ENCODE measurements around the gene DEFB132. TPM values are rescaled to one million over a fixed set of nuclear protein-coding genes. Genes with fewer than 3 reads are reported as not detected.
A peak's percentile ranks its signal among the peaks of the same experiment; 100 is the strongest.

Gene DEFB132
- total and polyA plus RNA-seq, 2 of the 13 experiments (the other 11 are each of a cell fraction or from before 2014, with no cell fraction given) = not detected

GRCh38 chr20:297925-298775, 40.6 kb downstream of the DEFB132 start (continued):
- no peak; the same call in 1 of the 2 replicates for TF ChIP-seq CSRNP2 (CRISPR knock-in tag; conservative IDR thresholded peaks at IDR 0.05; ENCODE audit: low read depth)
- TF ChIP-seq POLR2A (IDR thresholded peaks at IDR 0.05; ENCODE audit: insufficient read depth in 1 of 2, low read depth in 2 of 2, low read length in 2 of 2) = peak; percentile 66 to 83
- TF ChIP-seq ZNF256 (CRISPR knock-in tag; conservative IDR thresholded peaks at IDR 0.05) = peak; percentile 38; the same call in 1 of the 2 replicates
- TF ChIP-seq EHMT2 (IDR thresholded peaks at IDR 0.05; ENCODE audit: borderline replicate concordance, low read depth, low read length) = no peak
- TF ChIP-seq THAP11 (CRISPR knock-in tag; IDR thresholded peaks at IDR 0.05) = 0 out of 2 replicates have a peak, but pooled peaks have one; percentile 44
- TF ChIP-seq, protein P1, sequence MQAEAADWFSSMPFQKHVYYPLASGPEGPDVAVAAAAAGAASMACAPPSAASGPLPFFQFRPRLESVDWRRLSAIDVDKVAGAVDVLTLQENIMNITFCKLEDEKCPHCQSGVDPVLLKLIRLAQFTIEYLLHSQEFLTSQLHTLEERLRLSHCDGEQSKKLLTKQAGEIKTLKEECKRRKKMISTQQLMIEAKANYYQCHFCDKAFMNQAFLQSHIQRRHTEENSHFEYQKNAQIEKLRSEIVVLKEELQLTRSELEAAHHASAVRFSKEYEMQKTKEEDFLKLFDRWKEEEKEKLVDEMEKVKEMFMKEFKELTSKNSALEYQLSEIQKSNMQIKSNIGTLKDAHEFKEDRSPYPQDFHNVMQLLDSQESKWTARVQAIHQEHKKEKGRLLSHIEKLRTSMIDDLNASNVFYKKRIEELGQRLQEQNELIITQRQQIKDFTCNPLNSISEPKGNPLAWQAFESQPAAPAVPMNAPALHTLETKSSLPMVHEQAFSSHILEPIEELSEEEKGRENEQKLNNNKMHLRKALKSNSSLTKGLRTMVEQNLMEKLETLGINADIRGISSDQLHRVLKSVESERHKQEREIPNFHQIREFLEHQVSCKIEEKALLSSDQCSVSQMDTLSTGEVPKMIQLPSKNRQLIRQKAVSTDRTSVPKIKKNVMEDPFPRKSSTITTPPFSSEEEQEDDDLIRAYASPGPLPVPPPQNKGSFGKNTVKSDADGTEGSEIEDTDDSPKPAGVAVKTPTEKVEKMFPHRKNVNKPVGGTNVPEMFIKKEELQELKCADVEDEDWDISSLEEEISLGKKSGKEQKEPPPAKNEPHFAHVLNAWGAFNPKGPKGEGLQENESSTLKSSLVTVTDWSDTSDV (CRISPR knock-in tag; IDR thresholded peaks at IDR 0.05) = no peak
- peak; percentile 93 for TF ChIP-seq ZNF333 (CRISPR knock-in tag; IDR thresholded peaks at IDR 0.05; ENCODE audit: borderline replicate concordance)
- TF ChIP-seq ZNF569 (CRISPR knock-in tag; IDR thresholded peaks at IDR 0.05; ENCODE audit: borderline replicate concordance) = no peak
- TF ChIP-seq ATF7-NPFF (CRISPR knock-in tag; IDR thresholded peaks at IDR 0.05; ENCODE audit: low read depth) = peak; percentile 75
- peak; percentile 23 for TF ChIP-seq KDM5A (IDR thresholded peaks at IDR 0.05; ENCODE audit: borderline replicate concordance, low read length)
- TF ChIP-seq PHF20 (CRISPR knock-in tag; IDR thresholded peaks at IDR 0.05) = peak; percentile 56; the same call in 1 of the 2 replicates
- peak; percentile 80 for TF ChIP-seq ARID2 (CRISPR knock-in tag; IDR thresholded peaks at IDR 0.05; ENCODE audit: borderline replicate concordance)
- TF ChIP-seq JUN (CRISPR knock-in tag; IDR thresholded peaks at IDR 0.05) = no peak
- peak; percentile 24; the same call in 1 of the 2 replicates for TF ChIP-seq ZNF44 (CRISPR knock-in tag; IDR thresholded peaks at IDR 0.05)
- TF ChIP-seq ZNF230 (CRISPR knock-in tag; IDR thresholded peaks at IDR 0.05) = peak; percentile 43; the same call in 1 of the 2 replicates
- TF ChIP-seq RORA (CRISPR knock-in tag; IDR thresholded peaks at IDR 0.05) = no peak
- TF ChIP-seq ISL2 (CRISPR knock-in tag; IDR thresholded peaks at IDR 0.05) = peak; percentile 37; the same call in 1 of the 2 replicates
- no peak for TF ChIP-seq ELF4 (CRISPR knock-in tag; IDR thresholded peaks at IDR 0.05; ENCODE audit: borderline replicate concordance)
- TF ChIP-seq ZSCAN30 (CRISPR knock-in tag; IDR thresholded peaks at IDR 0.05) = no peak; the same call in 1 of the 2 replicates
- no peak for TF ChIP-seq ZNF563 (CRISPR knock-in tag; IDR thresholded peaks at IDR 0.05)
- no peak for TF ChIP-seq TERF1 (CRISPR knock-in tag; IDR thresholded peaks at IDR 0.05)

Data from HepG2 (cell line).